SKM-1 (cell line): ENCODE measurements around the gene IQCB1.
"Not testable (repeated sequence)": the region's sequence is repeated elsewhere in the genome, so short reads cannot be mapped to it uniquely, and the experiment has no call there.

Source experiments
- DNase-seq: peaks from one replicate; lab custom pipeline; 2025; ENCODE audit not compliant: unreplicated experiment; lab: John Stamatoyannopoulos, UW

IQCB1 gene

DNA sequence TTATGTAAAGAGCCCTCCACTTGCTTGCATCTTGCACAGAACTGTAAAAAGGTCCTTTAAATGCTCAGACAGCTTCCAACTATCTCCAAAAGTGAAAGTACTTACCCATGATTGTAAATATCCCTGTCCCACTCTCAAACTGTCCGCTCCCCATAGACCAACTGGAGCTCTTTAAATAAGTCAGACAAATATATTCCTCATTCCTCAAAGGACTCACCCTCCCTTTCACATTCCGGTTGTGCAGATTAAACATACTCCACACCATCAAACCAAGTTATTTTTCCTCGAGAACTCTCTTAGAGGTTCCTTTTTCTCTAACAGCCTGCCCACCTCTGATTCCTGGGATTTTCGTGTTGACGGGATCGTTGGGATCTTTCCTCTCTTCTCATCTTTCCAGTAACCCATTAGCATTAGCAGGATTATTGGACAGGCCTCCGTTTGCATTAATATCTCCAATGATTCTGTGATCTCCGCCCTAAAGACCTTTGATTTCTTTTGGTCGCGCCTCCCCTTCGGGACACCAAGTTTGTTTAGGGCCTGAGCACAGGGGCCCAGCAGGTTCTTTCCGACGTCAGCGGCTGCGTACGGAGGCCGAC lies 86.1 kb downstream of the IQCB1 start:
- no peak for DNase-seq

DNA sequence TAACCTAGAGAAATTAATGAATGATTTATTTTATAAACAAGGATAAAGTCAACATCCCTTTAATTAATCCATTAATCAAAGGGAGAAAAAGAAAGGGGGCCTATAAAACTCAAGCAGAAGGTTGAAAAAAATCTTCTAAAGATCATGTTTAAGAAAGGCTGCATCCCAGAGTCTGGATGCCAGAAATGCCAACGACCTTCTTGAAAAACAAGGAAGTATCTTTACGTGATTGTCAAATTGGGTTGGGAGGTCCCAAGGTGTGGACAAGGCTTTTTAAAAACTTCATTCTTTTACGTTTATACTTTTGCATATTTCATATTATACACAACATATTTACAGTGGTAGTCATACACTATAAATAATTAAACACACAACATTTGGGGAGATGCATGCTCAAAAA lies 86.9 kb downstream of the IQCB1 start:
- DNase-seq, result no peak

- not testable (repeated sequence) for DNase-seq
Observed at GRCh38 chr3:121743106-121743505, 91.8 kb downstream of the IQCB1 start.

DNA sequence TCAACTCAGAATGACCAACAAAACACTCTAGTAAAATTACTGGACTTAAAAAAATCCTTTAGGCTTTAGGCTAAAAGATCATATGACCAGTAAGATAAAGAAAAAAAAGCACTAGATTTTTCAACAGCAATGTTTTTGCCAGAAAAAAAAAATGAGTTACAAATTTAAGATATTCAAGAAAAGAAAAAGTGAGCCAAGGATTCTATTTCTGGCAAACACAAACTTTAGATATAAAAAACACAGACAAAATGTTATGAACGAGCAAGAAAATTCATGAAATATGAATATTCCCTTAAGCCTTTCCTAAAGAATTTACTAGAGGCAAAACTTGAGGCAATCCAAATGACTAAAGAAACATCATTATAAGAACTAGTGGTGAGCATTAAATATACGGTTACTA lies 94.0 kb downstream of the IQCB1 start:
- DNase-seq, result no peak

GRCh38 chr3:121739902-121740301 lies 95.0 kb downstream of the IQCB1 start:
- no peak for DNase-seq

- DNase-seq, result no peak
Observed at GRCh38 chr3:121737644-121738043, 97.2 kb downstream of the IQCB1 start.

DNA sequence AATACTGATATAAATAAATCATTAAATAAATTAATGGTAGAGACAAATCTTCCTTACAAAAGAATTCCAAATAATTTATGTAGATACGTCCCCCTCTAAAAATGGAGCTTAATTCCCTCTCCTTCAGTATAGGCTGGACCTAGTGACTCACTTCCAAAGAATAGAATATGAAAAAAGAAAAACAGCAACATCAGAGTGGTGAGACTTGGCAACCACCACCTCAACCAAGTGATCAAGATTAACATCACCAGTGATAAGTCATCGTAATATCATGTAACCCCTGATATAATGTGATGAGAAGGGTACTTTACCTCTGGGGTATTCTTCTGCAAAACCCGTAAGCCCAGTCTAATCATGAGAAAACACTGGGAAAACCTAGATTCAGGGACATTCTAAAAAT lies 98.7 kb downstream of the IQCB1 start:
- DNase-seq, result no peak

DNA sequence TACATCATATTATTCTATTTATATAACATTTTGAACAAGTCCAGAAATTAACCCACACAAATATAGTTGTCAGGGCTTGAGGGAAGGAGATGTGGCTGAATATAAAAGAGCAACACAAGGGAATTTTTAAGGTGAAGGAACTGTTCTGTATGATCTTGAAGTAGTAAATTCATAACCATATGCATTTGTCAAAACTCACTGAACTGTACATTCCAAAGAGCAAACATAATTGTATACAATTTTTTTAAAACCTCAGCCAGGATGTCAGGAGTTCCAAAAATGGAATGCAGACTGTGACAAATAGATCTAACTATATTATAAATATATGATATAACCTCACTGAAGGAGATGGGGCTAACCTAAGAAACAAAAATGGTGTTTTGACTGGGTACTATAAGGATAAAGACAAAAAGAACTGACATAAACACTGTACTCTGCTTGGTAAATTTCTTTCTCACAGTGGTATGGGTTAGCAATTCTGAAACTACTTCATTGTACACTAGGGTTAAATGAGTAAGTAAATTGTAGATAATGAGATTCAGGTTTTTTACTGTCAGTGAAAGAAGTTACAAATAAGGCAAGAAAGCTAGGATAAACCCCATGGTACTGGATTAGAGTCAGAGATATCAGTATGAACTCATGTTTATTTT lies 99.7 kb downstream of the IQCB1 start:
- DNase-seq, result no peak

DNA sequence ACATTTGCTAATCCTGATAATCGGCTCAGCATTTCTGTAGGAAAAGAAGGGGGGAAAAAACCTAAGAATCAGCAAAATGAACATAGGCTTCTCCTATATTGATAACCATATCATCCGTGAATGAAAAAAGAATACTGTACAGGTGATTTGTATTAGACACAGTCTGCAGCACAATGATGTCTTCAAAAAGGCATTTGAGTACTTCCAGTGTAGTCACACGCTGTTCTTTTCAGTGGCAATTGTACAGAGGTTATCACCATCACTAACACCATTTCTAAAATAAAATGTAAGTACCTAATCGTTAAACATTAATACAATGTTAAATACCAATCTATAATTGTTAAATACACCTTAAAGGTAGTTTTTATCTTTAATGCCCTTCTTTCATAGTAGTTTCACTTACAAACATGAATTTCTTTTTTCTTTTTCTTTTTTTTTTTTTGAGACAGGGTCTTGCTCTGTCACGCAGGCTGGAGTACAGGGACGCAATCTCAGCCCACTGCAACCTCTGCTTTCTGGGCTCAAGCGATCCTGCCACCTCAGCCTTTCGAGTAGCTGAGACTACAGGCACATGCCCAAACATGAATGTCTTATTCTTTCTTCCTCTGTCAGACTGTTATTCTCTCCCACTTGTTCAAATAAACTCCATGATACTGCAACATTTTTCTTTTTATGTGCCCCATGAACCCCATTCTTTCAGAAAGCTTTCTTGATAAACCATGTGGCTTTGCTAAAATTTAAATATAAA lies 103.7 kb downstream of the IQCB1 start:
- no peak for DNase-seq

DNA sequence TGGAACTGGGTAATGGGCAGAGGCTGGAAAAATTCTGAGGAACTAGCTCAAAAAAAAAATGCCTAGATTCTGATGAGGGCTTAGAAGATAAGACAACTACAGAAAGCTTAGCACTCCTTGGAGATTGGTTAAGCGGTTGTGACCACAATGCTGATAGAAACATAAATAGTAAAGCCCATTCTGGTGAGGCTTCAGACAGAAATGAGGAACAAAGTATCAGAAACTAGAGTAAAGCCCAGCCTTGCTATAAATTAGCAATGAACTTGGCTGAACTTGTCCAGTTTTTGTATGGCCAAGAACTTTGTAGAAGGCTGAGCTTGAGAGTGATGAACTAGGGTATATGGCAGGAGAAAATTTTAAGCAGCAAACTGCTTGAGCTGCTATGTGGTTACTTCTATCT lies 110.7 kb downstream of the IQCB1 start:
- no peak for DNase-seq

GRCh38 chr3:121723485-121723884 lies 111.4 kb downstream of the IQCB1 start:
- no peak for DNase-seq

- no peak for DNase-seq
Observed at GRCh38 chr3:121722411-121722810, 112.4 kb downstream of the IQCB1 start.

GRCh38 chr3:121720163-121720562 lies 114.7 kb downstream of the IQCB1 start:
- no peak for DNase-seq
